Trophoblast cell (in vitro differentiated cells and primary cell): ENCODE measurements around the gene IP6K3.

ENCODE experiments used
- DNase-seq, 2 donors: peaks; one replicate each; pipeline ENCODE4 v3.0.0-alpha.2; 2016
- H2AFZ ChIP-seq: 2 replicates; pipeline ENCODE4 v1.6.1; 2013; ENCODE audit warnings: low read length, moderate library complexity, mild to moderate bottlenecking; ENCODE audit not compliant: insufficient read depth, poor library complexity
- H2AK5ac ChIP-seq: 2 replicates; pipeline ENCODE4 v1.6.1; 2013; ENCODE audit warnings: mild to moderate bottlenecking, low read length
- H2BK120ac ChIP-seq: 2 replicates; pipeline ENCODE4 v1.6.1; 2013; ENCODE audit warnings: low read length, mild to moderate bottlenecking, moderate library complexity; ENCODE audit not compliant: insufficient read depth, poor library complexity
- H2BK12ac ChIP-seq: 2 replicates; pipeline ENCODE4 v1.6.1; 2013; ENCODE audit warnings: mild to moderate bottlenecking, low read length, moderate library complexity
- H2BK5ac ChIP-seq: 2 replicates; pipeline ENCODE4 v1.6.1; 2013; ENCODE audit warnings: low read length, low read depth, moderate library complexity, mild to moderate bottlenecking; ENCODE audit not compliant: poor library complexity
- H3K14ac ChIP-seq: 2 replicates; pipeline ENCODE4 v1.6.1; 2013; ENCODE audit warnings: mild to moderate bottlenecking, low read length
- H3K18ac ChIP-seq: 2 replicates; pipeline ENCODE4 v1.6.1; 2013; ENCODE audit warnings: mild to moderate bottlenecking, low read length
- H3K23ac ChIP-seq: 2 replicates; pipeline ENCODE4 v1.6.1; 2013; ENCODE audit warnings: low read length
- H3K27ac ChIP-seq: 2 replicates; pipeline ENCODE4 v1.5.1; 2013; ENCODE audit warnings: low read depth, mild to moderate bottlenecking, inconsistent platforms, low read length, moderate library complexity
- H3K27me3 ChIP-seq: 2 replicates; pipeline ENCODE4 v1.6.1; 2013; ENCODE audit warnings: inconsistent platforms, mild to moderate bottlenecking, low read length, moderate library complexity; ENCODE audit not compliant: insufficient read depth
- H3K36me3 ChIP-seq, 2 experiments: 1 replicate in 1 of 2; 2 replicates in 1 of 2; pipeline ENCODE4 v1.6.1; 2013; ENCODE audit warnings: low read length in 2 of 2, mild to moderate bottlenecking in 2 of 2, moderate library complexity in 1 of 2; ENCODE audit not compliant: insufficient read depth in 2 of 2, control insufficient read depth in 1 of 2
- H3K4ac ChIP-seq: 2 replicates; pipeline ENCODE4 v1.6.1; 2013; ENCODE audit warnings: low read depth, mild to moderate bottlenecking, low read length, moderate library complexity
- H3K4me1 ChIP-seq, 2 experiments: 1 replicate in 1 of 2; 2 replicates in 1 of 2; pipeline ENCODE4 v1.6.1; 2013; ENCODE audit warnings: low read length in 2 of 2, mild to moderate bottlenecking in 2 of 2, moderate library complexity in 1 of 2; ENCODE audit not compliant: insufficient read depth in 2 of 2, control insufficient read depth in 1 of 2
- H3K4me2 ChIP-seq: 2 replicates; pipeline ENCODE4 v1.6.1; 2013; ENCODE audit warnings: inconsistent platforms, mild to moderate bottlenecking, low read length, moderate library complexity
- H3K4me3 ChIP-seq: 2 replicates; pipeline ENCODE4 v1.5.1; 2013; ENCODE audit warnings: mild to moderate bottlenecking, low read depth, low read length, inconsistent platforms
- H3K79me1 ChIP-seq: one replicate; pipeline ENCODE4 v1.6.1; 2013; ENCODE audit warnings: low read length
- H3K79me2 ChIP-seq: 2 replicates; pipeline ENCODE4 v1.6.1; 2013; ENCODE audit warnings: low read length, mild to moderate bottlenecking; ENCODE audit not compliant: control insufficient read depth, insufficient read depth, poor library complexity
- H3K9ac ChIP-seq: 2 replicates; pipeline ENCODE4 v1.6.1; 2013; ENCODE audit warnings: mild to moderate bottlenecking, low read length
- H3K9me3 ChIP-seq: 2 replicates; pipeline ENCODE4 v1.6.1; 2013; ENCODE audit warnings: low read depth, mild to moderate bottlenecking, control low read depth, inconsistent platforms, low read length; ENCODE audit not compliant: insufficient read depth
- H4K12ac ChIP-seq: 2 replicates; pipeline ENCODE4 v1.6.1; 2013; ENCODE audit warnings: low read depth, mild to moderate bottlenecking, low read length, moderate library complexity
- H4K8ac ChIP-seq: 2 replicates; pipeline ENCODE4 v1.6.1; 2013; ENCODE audit warnings: low read depth, mild to moderate bottlenecking, low read length, moderate library complexity
- H4K91ac ChIP-seq: one replicate; pipeline ENCODE4 v1.6.1; 2013; ENCODE audit warnings: low read depth, mild to moderate bottlenecking, low read length, moderate library complexity
- WGBS: extraction: QIAGEN DNeasy Blood & Tissue Kit; methylation state at CpG from one replicate; pipeline ENCODE4 v1.1.7; 2013; ENCODE audit warnings: missing lambda C conversion rate; ENCODE audit not compliant: insufficient read length, insufficient coverage; ENCODE audit errors: extremely low coverage; 5-methylcytosine and 5-hydroxymethylcytosine counted together

Gene IP6K3

GRCh38 chr6:33740794-33741193 is 5.9 kb downstream of the IP6K3 start:
- no peak overlapping the region for H2BK120ac ChIP-seq
- no peak overlapping the region for H3K9ac ChIP-seq
- H2BK5ac ChIP-seq: no peak overlapping the region
- H2AFZ ChIP-seq: no peak overlapping the region
- no peak overlapping the region for H4K12ac ChIP-seq
- no peak overlapping the region for H3K4ac ChIP-seq
- peaks cover 3% of the 10 kb centered on the region for H3K79me1 ChIP-seq
- H3K36me3 ChIP-seq: no peaks in the 10 kb centered on the region
- H3K27me3 ChIP-seq: no peaks in the 10 kb centered on the region
- peaks cover 6 to 8% of the 10 kb centered on the region in 2 experiments for H3K4me1 ChIP-seq
- H3K79me2 ChIP-seq: no peaks in the 10 kb centered on the region
- no peak overlapping the region for H3K4me2 ChIP-seq
- no peak overlapping the region for H3K18ac ChIP-seq
- WGBS: no CpG with 5 or more reads among the region's 5 CpGs
- H4K8ac ChIP-seq: no peak overlapping the region
- no peak overlapping the region for H3K27ac ChIP-seq
- no peak overlapping the region for H3K14ac ChIP-seq
- H3K4me3 ChIP-seq: no peak overlapping the region
- no peak overlapping the region for H3K23ac ChIP-seq
- H4K91ac ChIP-seq: no peak overlapping the region
- no peak overlapping the region for H2BK12ac ChIP-seq
- no peak for DNase-seq
- no peak overlapping the region for H2AK5ac ChIP-seq
- H3K9me3 ChIP-seq: peaks cover 2% of the 10 kb centered on the region

GRCh38 chr6:33740204-33740608 is 6.5 kb downstream of the IP6K3 start:
- H3K14ac ChIP-seq: no peak overlapping the region
- H3K4ac ChIP-seq: no peak overlapping the region
- no peak overlapping the region for H2BK120ac ChIP-seq
- H3K4me1 ChIP-seq: peaks cover 4 to 6% of the 10 kb centered on the region in 2 experiments
- no peak overlapping the region for H4K8ac ChIP-seq
- H3K4me3 ChIP-seq: no peak overlapping the region
- H3K4me2 ChIP-seq: no peak overlapping the region
- no peak overlapping the region for H3K18ac ChIP-seq
- no CpG with 5 or more reads among the region's 6 CpGs for WGBS
- H3K27ac ChIP-seq: no peak overlapping the region
- H2BK5ac ChIP-seq: no peak overlapping the region
- H2AK5ac ChIP-seq: no peak overlapping the region
- peaks cover 2% of the 10 kb centered on the region for H3K79me1 ChIP-seq
- no peak overlapping the region for H3K23ac ChIP-seq
- no peaks in the 10 kb centered on the region for H3K79me2 ChIP-seq
- H2AFZ ChIP-seq: no peak overlapping the region
- H4K91ac ChIP-seq: no peak overlapping the region
- DNase-seq: no peak
- H3K9ac ChIP-seq: no peak overlapping the region
- H4K12ac ChIP-seq: no peak overlapping the region
- peaks cover 2% of the 10 kb centered on the region for H3K9me3 ChIP-seq
- no peaks in the 10 kb centered on the region for H3K27me3 ChIP-seq
- no peak overlapping the region for H2BK12ac ChIP-seq
- H3K36me3 ChIP-seq: no peaks in the 10 kb centered on the region

- Histone ChIP-seq H3K9ac (no peak overlapping the region), H3K4me2 (no peak overlapping the region), H3K4me1 (peaks cover 3 to 8% of the 10 kb centered on the region in 2 experiments), H4K91ac (no peak overlapping the region), H2BK12ac (no peak overlapping the region), H2BK5ac (no peak overlapping the region), H4K12ac (no peak overlapping the region), H3K36me3 (no peaks in the 10 kb centered on the region), H3K4me3 (no peak overlapping the region), H3K79me1 (peaks cover 4% of the 10 kb centered on the region), H2AK5ac (no peak overlapping the region), H3K23ac (no peak overlapping the region), H3K18ac (no peak overlapping the region), H3K14ac (no peak overlapping the region), H3K27ac (no peak overlapping the region), H3K27me3 (no peaks in the 10 kb centered on the region), H3K9me3 (peaks cover 2% of the 10 kb centered on the region), H3K79me2 (no peaks in the 10 kb centered on the region), H3K4ac (no peak overlapping the region), H2AFZ (no peak overlapping the region), H4K8ac (no peak overlapping the region), H2BK120ac (no peak overlapping the region)
- DNase-seq: no peak
- WGBS: no CpG with 5 or more reads among the region's 5 CpGs
Measured at GRCh38 chr6:33739571-33739970, 7.1 kb downstream of the IP6K3 start.

GRCh38 chr6:33738879-33739278 is 7.8 kb downstream of the IP6K3 start:
- Histone ChIP-seq H2AFZ (no peak overlapping the region), H3K23ac (no peak overlapping the region), H3K27me3 (no peaks in the 10 kb centered on the region), H2AK5ac (no peak overlapping the region), H4K12ac (no peak overlapping the region), H3K4ac (no peak overlapping the region), H2BK5ac (no peak overlapping the region), H3K4me1 (peaks cover 7 to 13% of the 10 kb centered on the region in 2 experiments), H3K79me2 (no peaks in the 10 kb centered on the region), H3K14ac (no peak overlapping the region), H2BK120ac (no peak overlapping the region), H3K4me2 (no peak overlapping the region), H4K91ac (peak overlapping the region; percentile 16), H3K9me3 (peaks cover 2% of the 10 kb centered on the region), H2BK12ac (no peak overlapping the region), H3K79me1 (peaks cover 6% of the 10 kb centered on the region), H3K9ac (no peak overlapping the region), H3K18ac (no peak overlapping the region), H3K36me3 (no peaks in the 10 kb centered on the region), H3K4me3 (no peak overlapping the region), H3K27ac (no peak overlapping the region), H4K8ac (no peak overlapping the region)
- DNase-seq: no peak
- no CpG with 5 or more reads among the region's 5 CpGs for WGBS
